ENCODE measurements around the gene UNC13D. TPM values are rescaled to one million over a fixed set of nuclear protein-coding genes. Genes with fewer than 3 reads are reported as not detected.

UNC13D gene
- total RNA-seq, 2 donors from 2014 or later, result 6.3 to 6.4 TPM

- Histone ChIP-seq H3K9ac (ENCODE audit: extremely low read depth, low read length, poor library complexity, severe bottlenecking) (no peak overlapping the region), H3K27ac (ENCODE audit: low read depth, low read length) (no peak overlapping the region), H3K4me1 (ENCODE audit: control insufficient read depth, insufficient read depth, low read length) (no peaks in the 10 kb centered on the region), H3K27me3 (ENCODE audit: control insufficient read depth, insufficient read depth, low read length, poor library complexity, severe bottlenecking) (no peaks in the 10 kb centered on the region), H3K36me3 (ENCODE audit: control insufficient read depth, insufficient read depth, low read length) (peaks cover 32% of the 10 kb centered on the region), H3K4me3 (ENCODE audit: low read length) (no peak overlapping the region), H3K9me3 (ENCODE audit: control insufficient read depth, low read length) (no peaks in the 10 kb centered on the region)
- Mint-ChIP-seq H3K27ac (peak overlapping the region; percentile 68), H3K9me3 (no peaks in the 10 kb centered on the region), H3K36me3 (ENCODE audit: low read depth) (peaks cover 14% of the 10 kb centered on the region), H3K4me1 (no peaks in the 10 kb centered on the region), H3K27me3 (ENCODE audit: insufficient read depth) (no peaks in the 10 kb centered on the region), H3K4me3 (no peak overlapping the region)
- no peak for TF ChIP-seq CTCF (conservative IDR thresholded peaks at IDR 0.05)
- WGBS, 2 experiments (ENCODE audit: insufficient coverage in 1 of 2, insufficient read length in 1 of 2), result 96% methylated on average over 4 of the region's 4 CpGs
- peak; percentile 46 for DNase-seq
Measured at GRCh38 chr17:75806822-75807500, 37.2 kb downstream of the UNC13D start.

- 80 to 94% methylated on average over 1 of the region's 1 CpG for WGBS, 2 experiments (ENCODE audit: insufficient coverage in 1 of 2, insufficient read length in 1 of 2)
- Histone ChIP-seq H3K27me3 (ENCODE audit: control insufficient read depth, insufficient read depth, low read length, poor library complexity, severe bottlenecking) (no peaks in the 10 kb centered on the region), H3K9ac (ENCODE audit: extremely low read depth, low read length, poor library complexity, severe bottlenecking) (no peak overlapping the region), H3K9me3 (ENCODE audit: control insufficient read depth, low read length) (no peaks in the 10 kb centered on the region), H3K27ac (ENCODE audit: low read depth, low read length) (no peak overlapping the region), H3K36me3 (ENCODE audit: control insufficient read depth, insufficient read depth, low read length) (peaks cover 28% of the 10 kb centered on the region), H3K4me1 (ENCODE audit: control insufficient read depth, insufficient read depth, low read length) (no peaks in the 10 kb centered on the region), H3K4me3 (ENCODE audit: low read length) (no peak overlapping the region)
- Mint-ChIP-seq H3K36me3 (ENCODE audit: low read depth) (peaks cover 24% of the 10 kb centered on the region), H3K4me1 (no peaks in the 10 kb centered on the region), H3K4me3 (no peak overlapping the region), H3K27me3 (ENCODE audit: insufficient read depth) (no peaks in the 10 kb centered on the region), H3K9me3 (no peaks in the 10 kb centered on the region), H3K27ac (no peak overlapping the region)
- DNase-seq, result no peak
- no peak for TF ChIP-seq CTCF (conservative IDR thresholded peaks at IDR 0.05)
Measured at GRCh38 chr17:75803883-75804282, 40.3 kb downstream of the UNC13D start.

- Histone ChIP-seq H3K9me3 (ENCODE audit: control insufficient read depth, low read length) (no peaks in the 10 kb centered on the region), H3K4me1 (ENCODE audit: control insufficient read depth, insufficient read depth, low read length) (no peaks in the 10 kb centered on the region), H3K36me3 (ENCODE audit: control insufficient read depth, insufficient read depth, low read length) (peaks cover 56% of the 10 kb centered on the region), H3K27me3 (ENCODE audit: control insufficient read depth, insufficient read depth, low read length, poor library complexity, severe bottlenecking) (no peaks in the 10 kb centered on the region), H3K27ac (ENCODE audit: low read depth, low read length) (no peak overlapping the region), H3K4me3 (ENCODE audit: low read length) (no peak overlapping the region), H3K9ac (ENCODE audit: extremely low read depth, low read length, poor library complexity, severe bottlenecking) (no peak overlapping the region)
- H3K4me3 Mint-ChIP-seq, result no peak overlapping the region
- H3K27ac Mint-ChIP-seq, result no peak overlapping the region
- no peaks in the 10 kb centered on the region for H3K27me3 Mint-ChIP-seq (ENCODE audit: insufficient read depth)
- no peaks in the 10 kb centered on the region for H3K4me1 Mint-ChIP-seq
- H3K9me3 Mint-ChIP-seq, result no peaks in the 10 kb centered on the region
- no peak for TF ChIP-seq CTCF (conservative IDR thresholded peaks at IDR 0.05)
- H3K36me3 Mint-ChIP-seq (ENCODE audit: low read depth), result peaks cover 48% of the 10 kb centered on the region
- WGBS, 2 experiments (ENCODE audit: insufficient coverage in 1 of 2, insufficient read length in 1 of 2), result 97 to 98% methylated on average over 4 of the region's 4 CpGs
- no peak for DNase-seq
Measured at GRCh38 chr17:75799402-75799801, 44.8 kb downstream of the UNC13D start.

Data from endodermal cell (in vitro differentiated cells).